ENCODE measurements around the gene BCAS1. TPM values are rescaled to one million over a fixed set of nuclear protein-coding genes. Genes with fewer than 3 reads are reported as not detected.

BCAS1 gene
- total RNA-seq, 2 donors from 2014 or later = not detected

- Mint-ChIP-seq H3K4me3 (no peak overlapping the region), H3K27ac (no peak overlapping the region), H3K27me3 (ENCODE audit: insufficient read depth) (no peaks in the 10 kb centered on the region), H3K36me3 (ENCODE audit: low read depth) (no peaks in the 10 kb centered on the region), H3K4me1 (no peaks in the 10 kb centered on the region), H3K9me3 (no peaks in the 10 kb centered on the region)
- 93 to 97% methylated on average over 4 of the region's 4 CpGs for WGBS, 2 experiments (ENCODE audit: insufficient coverage in 1 of 2, insufficient read length in 1 of 2)
- H3K4me1 ChIP-seq (ENCODE audit: control insufficient read depth, insufficient read depth, low read length) = no peaks in the 10 kb centered on the region
- H3K9me3 ChIP-seq (ENCODE audit: control insufficient read depth, low read length) = no peaks in the 10 kb centered on the region
- no peaks in the 10 kb centered on the region for H3K27me3 ChIP-seq (ENCODE audit: control insufficient read depth, insufficient read depth, low read length, poor library complexity, severe bottlenecking)
- no peak overlapping the region for H3K4me3 ChIP-seq (ENCODE audit: low read length)
- no peak for TF ChIP-seq CTCF (conservative IDR thresholded peaks at IDR 0.05)
- H3K36me3 ChIP-seq (ENCODE audit: control insufficient read depth, insufficient read depth, low read length) = no peaks in the 10 kb centered on the region
- DNase-seq = no peak
- no peak overlapping the region for H3K9ac ChIP-seq (ENCODE audit: extremely low read depth, low read length, poor library complexity, severe bottlenecking)
- no peak overlapping the region for H3K27ac ChIP-seq (ENCODE audit: low read depth, low read length)
Measured at GRCh38 chr20:54041336-54041735, 29.1 kb downstream of the BCAS1 start.

- WGBS, 2 experiments (ENCODE audit: insufficient coverage in 1 of 2, insufficient read length in 1 of 2) = 85 to 88% methylated on average over 3 of the region's 3 CpGs
- Mint-ChIP-seq H3K27ac (no peak overlapping the region), H3K9me3 (no peaks in the 10 kb centered on the region)
Measured at GRCh38 chr20:54040531-54040930, 29.9 kb downstream of the BCAS1 start.

GRCh38 chr20:54038961-54039360, 31.4 kb downstream of the BCAS1 start:
- TF ChIP-seq CTCF (conservative IDR thresholded peaks at IDR 0.05) = no peak
- H3K36me3 Mint-ChIP-seq (ENCODE audit: low read depth) = no peaks in the 10 kb centered on the region
- no peaks in the 10 kb centered on the region for H3K27me3 Mint-ChIP-seq (ENCODE audit: insufficient read depth)
- no peak overlapping the region for H3K4me3 Mint-ChIP-seq
- no peak for DNase-seq
- H3K9me3 ChIP-seq (ENCODE audit: control insufficient read depth, low read length) = no peaks in the 10 kb centered on the region
- H3K4me3 ChIP-seq (ENCODE audit: low read length) = no peak overlapping the region
- no peaks in the 10 kb centered on the region for H3K9me3 Mint-ChIP-seq
- WGBS, 2 experiments (ENCODE audit: insufficient coverage in 1 of 2, insufficient read length in 1 of 2) = 60 to 82% methylated on average over 1 to 5 of the region's 5 CpGs
- H3K27ac Mint-ChIP-seq = no peak overlapping the region
- no peaks in the 10 kb centered on the region for H3K27me3 ChIP-seq (ENCODE audit: control insufficient read depth, insufficient read depth, low read length, poor library complexity, severe bottlenecking)
- no peak overlapping the region for H3K9ac ChIP-seq (ENCODE audit: extremely low read depth, low read length, poor library complexity, severe bottlenecking)
- H3K36me3 ChIP-seq (ENCODE audit: control insufficient read depth, insufficient read depth, low read length) = no peaks in the 10 kb centered on the region
- no peaks in the 10 kb centered on the region for H3K4me1 ChIP-seq (ENCODE audit: control insufficient read depth, insufficient read depth, low read length)
- no peak overlapping the region for H3K27ac ChIP-seq (ENCODE audit: low read depth, low read length)
- no peaks in the 10 kb centered on the region for H3K4me1 Mint-ChIP-seq

More at GRCh38 chr20:54040531-54040930, 29.9 kb downstream of the BCAS1 start:
- Histone ChIP-seq H3K9ac (ENCODE audit: extremely low read depth, low read length, poor library complexity, severe bottlenecking) (no peak overlapping the region), H3K4me3 (ENCODE audit: low read length) (no peak overlapping the region), H3K27ac (ENCODE audit: low read depth, low read length) (no peak overlapping the region), H3K27me3 (ENCODE audit: control insufficient read depth, insufficient read depth, low read length, poor library complexity, severe bottlenecking) (no peaks in the 10 kb centered on the region), H3K36me3 (ENCODE audit: control insufficient read depth, insufficient read depth, low read length) (no peaks in the 10 kb centered on the region), H3K9me3 (ENCODE audit: control insufficient read depth, low read length) (no peaks in the 10 kb centered on the region), H3K4me1 (ENCODE audit: control insufficient read depth, insufficient read depth, low read length) (no peaks in the 10 kb centered on the region)
- no peak for DNase-seq
- TF ChIP-seq CTCF (conservative IDR thresholded peaks at IDR 0.05) = no peak
- H3K36me3 Mint-ChIP-seq (ENCODE audit: low read depth) = no peaks in the 10 kb centered on the region
- no peak overlapping the region for H3K4me3 Mint-ChIP-seq
- H3K4me1 Mint-ChIP-seq = no peaks in the 10 kb centered on the region
- no peaks in the 10 kb centered on the region for H3K27me3 Mint-ChIP-seq (ENCODE audit: insufficient read depth)
